GM12801 (cell line): ENCODE results near the gene SECISBP2.

Source experiments
- TF ChIP-seq, protein P1 (sequence below): IDR thresholded peaks from one replicate; pipeline ENCODE4 v1.5.1; 2011; ENCODE audit warnings: control low read depth; ENCODE audit not compliant: insufficient read length; ENCODE audit errors: extremely low read depth

SECISBP2 gene

DNA sequence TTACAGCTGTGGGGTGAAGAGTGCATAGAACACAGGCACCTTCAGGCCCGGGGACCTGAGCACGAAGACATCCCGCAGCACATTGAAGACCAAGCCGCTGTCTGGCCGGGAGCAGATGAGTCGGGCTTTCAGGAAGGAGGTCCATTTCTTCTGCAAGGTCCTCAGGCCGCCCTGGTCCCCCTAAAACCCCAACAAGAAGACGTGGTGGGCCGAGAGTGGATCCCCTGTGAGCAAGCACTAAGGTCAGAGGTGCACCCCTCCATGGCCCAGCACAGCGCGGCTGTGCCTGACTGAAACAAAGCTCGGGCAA lies 70.5 kb downstream of the SECISBP2 start:
- TF ChIP-seq, protein P1, sequence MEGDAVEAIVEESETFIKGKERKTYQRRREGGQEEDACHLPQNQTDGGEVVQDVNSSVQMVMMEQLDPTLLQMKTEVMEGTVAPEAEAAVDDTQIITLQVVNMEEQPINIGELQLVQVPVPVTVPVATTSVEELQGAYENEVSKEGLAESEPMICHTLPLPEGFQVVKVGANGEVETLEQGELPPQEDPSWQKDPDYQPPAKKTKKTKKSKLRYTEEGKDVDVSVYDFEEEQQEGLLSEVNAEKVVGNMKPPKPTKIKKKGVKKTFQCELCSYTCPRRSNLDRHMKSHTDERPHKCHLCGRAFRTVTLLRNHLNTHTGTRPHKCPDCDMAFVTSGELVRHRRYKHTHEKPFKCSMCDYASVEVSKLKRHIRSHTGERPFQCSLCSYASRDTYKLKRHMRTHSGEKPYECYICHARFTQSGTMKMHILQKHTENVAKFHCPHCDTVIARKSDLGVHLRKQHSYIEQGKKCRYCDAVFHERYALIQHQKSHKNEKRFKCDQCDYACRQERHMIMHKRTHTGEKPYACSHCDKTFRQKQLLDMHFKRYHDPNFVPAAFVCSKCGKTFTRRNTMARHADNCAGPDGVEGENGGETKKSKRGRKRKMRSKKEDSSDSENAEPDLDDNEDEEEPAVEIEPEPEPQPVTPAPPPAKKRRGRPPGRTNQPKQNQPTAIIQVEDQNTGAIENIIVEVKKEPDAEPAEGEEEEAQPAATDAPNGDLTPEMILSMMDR, result no peak

DNA sequence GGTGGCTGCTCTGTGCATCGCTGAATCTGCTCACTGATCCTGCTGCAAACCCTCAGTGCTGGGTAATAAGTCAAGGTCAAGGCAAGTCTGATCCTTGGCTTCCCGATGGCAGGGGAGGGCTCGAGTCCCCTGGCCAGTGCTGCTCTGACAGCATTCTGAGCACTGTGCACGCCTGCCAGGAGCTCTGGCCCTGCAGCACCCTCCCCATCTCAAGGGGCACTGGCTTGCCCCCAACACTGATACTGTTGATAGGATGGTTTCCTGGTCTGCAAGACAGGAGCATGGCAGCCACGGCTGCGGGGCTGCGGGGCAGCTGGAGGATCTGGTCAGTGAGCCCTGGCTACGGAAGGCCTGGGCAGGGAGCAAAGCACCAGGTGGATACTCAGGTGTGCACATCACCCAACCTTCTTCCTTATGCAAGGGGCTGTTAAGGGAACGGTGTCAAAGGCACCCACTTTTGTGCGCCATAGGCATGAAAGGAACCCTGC lies 71.8 kb downstream of the SECISBP2 start:
- TF ChIP-seq, protein P1, result no peak

DNA sequence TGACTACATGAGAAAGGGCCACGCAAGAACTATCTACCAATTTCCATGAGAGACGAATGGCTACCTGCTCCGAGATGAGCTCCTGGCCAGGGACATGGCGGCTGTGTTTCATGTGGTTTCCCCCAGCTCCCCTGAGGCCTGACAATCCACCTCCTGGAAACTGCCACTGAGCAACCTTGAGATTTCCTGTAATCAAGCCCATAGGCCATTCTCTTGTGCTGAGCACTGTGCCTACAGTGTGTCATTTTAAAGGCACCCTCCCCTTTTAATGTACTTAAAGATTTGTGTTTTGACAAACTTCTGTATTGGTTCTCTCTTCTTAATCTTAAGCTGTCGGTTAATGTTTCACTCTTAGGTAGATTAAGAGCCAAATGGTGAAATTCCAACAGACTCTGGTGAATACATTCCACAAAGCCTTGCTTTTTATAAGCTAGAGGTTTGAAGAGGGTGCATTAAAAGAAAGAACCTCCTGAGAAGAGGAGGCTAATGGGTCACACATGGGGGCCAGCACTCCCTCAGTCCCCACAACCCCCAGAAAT lies 72.3 kb downstream of the SECISBP2 start:
- TF ChIP-seq, protein P1, result no peak

DNA sequence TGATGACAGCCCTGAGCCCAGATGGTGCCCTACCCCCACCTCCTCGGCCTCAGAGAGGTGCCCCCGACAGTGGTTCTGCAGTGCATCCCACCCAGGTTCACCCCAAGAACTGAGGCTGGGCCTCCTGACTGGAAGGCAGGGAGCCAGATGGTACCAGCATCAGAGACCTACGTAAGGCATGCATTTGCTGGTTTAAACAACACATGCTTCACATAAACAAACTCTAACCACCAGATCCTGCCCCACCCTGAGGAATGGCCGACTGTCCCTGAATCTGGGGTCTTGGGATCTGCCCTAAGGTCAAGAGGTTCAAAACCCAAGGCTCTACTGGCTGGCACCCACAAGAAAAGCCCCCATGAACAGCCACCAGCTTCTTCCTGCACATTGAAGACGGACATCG lies 73.3 kb downstream of the SECISBP2 start:
- TF ChIP-seq, protein P1, result no peak

DNA sequence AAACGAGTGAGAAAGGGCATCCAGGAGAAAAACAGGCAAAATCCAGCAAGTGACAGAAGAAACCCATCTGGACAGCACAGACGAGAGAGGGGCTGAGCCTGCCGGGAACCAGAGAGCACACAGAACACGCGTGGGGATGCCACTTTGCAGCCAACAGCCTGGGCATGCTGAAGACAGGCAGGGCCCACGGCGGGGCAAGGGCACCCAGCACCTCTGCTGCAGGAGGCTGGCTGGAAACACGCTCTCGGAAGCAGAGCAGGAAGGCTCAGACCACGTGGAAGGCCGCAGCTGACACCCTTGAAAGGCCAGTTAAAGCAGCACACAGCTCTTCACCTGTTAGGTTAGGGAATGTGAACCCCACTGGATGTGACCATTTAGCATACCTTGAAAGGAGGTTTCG lies 76.1 kb downstream of the SECISBP2 start:
- TF ChIP-seq, protein P1, result no peak

DNA sequence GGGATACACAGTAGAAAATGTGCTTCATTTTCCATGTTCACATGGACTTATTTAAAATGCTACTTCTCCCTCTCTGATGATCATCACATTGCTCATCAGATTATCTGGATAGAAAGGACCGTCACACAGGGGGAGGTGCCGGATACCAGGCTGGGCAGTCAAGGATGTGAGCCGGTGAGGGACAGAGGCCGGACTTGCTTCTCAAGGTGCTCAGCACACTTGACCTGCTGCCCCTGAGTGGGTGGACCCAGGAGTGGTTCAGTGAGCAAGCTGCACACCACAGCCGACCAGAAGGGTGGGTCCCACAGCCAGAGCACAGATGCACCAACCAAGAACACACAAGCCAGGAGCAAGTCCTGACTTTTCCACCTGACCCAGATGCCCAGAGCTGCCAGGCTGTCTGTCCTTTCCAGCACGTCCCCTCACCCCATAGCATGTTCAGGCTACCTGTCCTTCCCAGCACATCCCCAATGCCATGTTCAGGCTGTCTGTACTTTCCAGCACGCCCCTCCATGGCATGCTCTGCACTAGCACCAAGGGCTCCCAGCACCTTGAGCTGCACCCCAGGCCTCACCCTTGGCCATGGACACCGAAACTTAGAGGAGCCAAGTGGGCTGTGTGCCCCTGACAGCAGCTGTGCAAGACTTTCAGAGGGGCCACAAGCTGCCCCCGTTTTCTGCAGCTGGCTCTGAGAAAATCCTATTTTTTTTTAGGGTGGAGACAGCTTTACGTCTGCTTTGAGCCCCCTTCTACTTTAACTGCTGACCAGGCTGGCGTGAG lies 77.8 kb downstream of the SECISBP2 start:
- TF ChIP-seq, protein P1, result no peak

DNA sequence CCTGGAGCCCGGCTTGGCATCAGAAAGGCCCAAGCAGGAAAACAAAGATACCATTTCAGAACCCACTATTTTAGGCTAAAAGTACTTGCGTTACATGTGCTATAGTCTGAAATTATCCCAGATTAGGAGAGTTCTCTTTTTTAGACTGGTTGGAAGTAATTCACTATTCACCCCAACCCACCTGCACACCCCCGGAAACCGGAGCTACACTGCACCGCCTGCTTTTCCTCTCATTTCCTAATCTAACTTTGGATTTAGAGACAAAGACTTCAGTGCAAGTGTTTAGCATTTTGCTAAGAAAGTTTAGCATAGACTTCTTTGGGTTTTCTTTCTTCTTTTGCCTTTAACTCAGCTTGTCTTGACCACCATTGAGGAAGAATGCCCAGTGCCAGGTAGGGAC lies 79.2 kb downstream of the SECISBP2 start:
- TF ChIP-seq, protein P1, result no peak
